Upper lobe of left lung (tissue), 6 donors: ENCODE data around the gene NSL1. TPM values are rescaled to one million over a fixed set of nuclear protein-coding genes. Genes with fewer than 3 reads are reported as not detected.

Experiments
- ATAC-seq, 2 donors: fragments of 200-7000 bp; cut with Tn5 transposase; one replicate each; pipeline ENCODE4 v1.9.1; 2022; ENCODE audit warnings: mild to moderate bottlenecking in 2 of 2, moderate library complexity in 2 of 2; ENCODE audit not compliant: low FRiP score in 2 of 2
- DNase-seq, 2 donors: peaks; one replicate each; pipeline ENCODE4 v3.0.0-alpha.2; 2019 to 2020
- H3K27ac ChIP-seq, 4 donors: fragments of 200-600 bp; sonication (generic); one replicate each; pipeline ENCODE4 v1.5.1; 2016 to 2019
- H3K27me3 ChIP-seq, 4 donors: fragments of 200-600 bp; sonication (generic); one replicate each; pipeline ENCODE4 v1.5.1; 2017 to 2019
- H3K36me3 ChIP-seq, 4 donors: fragments of 200-600 bp; sonication (generic); one replicate each; pipeline ENCODE4 v1.5.1; 2016 to 2019
- H3K4me1 ChIP-seq, 4 donors: fragments of 200-600 bp; sonication (generic); one replicate each; pipeline ENCODE4 v1.5.1; 2018 to 2019
- H3K4me3 ChIP-seq, 4 donors: fragments of 200-600 bp; sonication (generic); one replicate each; pipeline ENCODE4 v1.5.1; 2017 to 2019; ENCODE audit warnings: mild to moderate bottlenecking in 2 of 4, moderate library complexity in 1 of 4
- H3K9me3 ChIP-seq, 4 donors: fragments of 200-600 bp; sonication (generic); one replicate each; pipeline ENCODE4 v1.5.1; 2018 to 2019
- CTCF ChIP-seq, 6 experiments: fragments of 450-650 bp in 4 of 6; fragments of 200-600 bp in 2 of 6; sonication (generic) in 2 of 6; IDR thresholded peaks; one replicate each; pipeline ENCODE4 v1.5.1; 2016 to 2019; ENCODE audit warnings: antibody characterized with exemption in 6 of 6
- EP300 ChIP-seq, 4 donors: sonication (generic); formaldehyde crosslinking; IDR thresholded peaks; one replicate each; pipeline ENCODE4 v1.5.1; 2017; ENCODE audit warnings: antibody characterized with exemption in 4 of 4, control low read depth in 2 of 4
- POLR2A ChIP-seq, 4 donors: fragments of 450-650 bp; IDR thresholded peaks; one replicate each; pipeline ENCODE4 v1.5.1; 2016 to 2017; ENCODE audit warnings: antibody characterized with exemption in 4 of 4, mild to moderate bottlenecking in 2 of 4
- POLR2AphosphoS5 ChIP-seq, 2 donors: sonication (generic); formaldehyde crosslinking; IDR thresholded peaks; one replicate each; pipeline ENCODE4 v1.5.1; 2017; ENCODE audit warnings: antibody characterized with exemption in 2 of 2
- WGBS, 2 donors: methylation state at CpG; one replicate each; pipeline ENCODE4 v1.1.5; 2017 to 2018; 5-methylcytosine and 5-hydroxymethylcytosine counted together
- total RNA-seq, 6 donors: library from RNA; depleted of rRNA in 4 of 6; stranded (reverse); fragments of >200 nt in 4 of 6; gene quantifications; one replicate each; pipeline versions ENCODE4 v1.1.0 to v1.2.1, GENCODE V29; 2016 to 2021
- donor health status: DM: no; HTN: no; CAD: no; lungs with moderate emphysema.
- donor health status: DM: no; HTN: yes; CAD: no; lungs with severe emphysema.

NSL1 gene
- total RNA-seq, 6 donors from 2014 or later, result 26.5 to 44.5 (median 34.1) TPM

GRCh38 chr1:212683357-212683722, 108.2 kb downstream of the NSL1 start:
- Histone ChIP-seq H3K4me1 (peaks cover 3 to 11% (median 8%) of the 10 kb centered on the region in 4 donors), H3K36me3 (peaks cover 0 to 4% (median 0%) of the 10 kb centered on the region in 4 donors), H3K27ac (peak overlapping the region in 1 of 4 donors; percentile 22), H3K4me3 (no peak overlapping the region), H3K9me3 (no peaks in the 10 kb centered on the region), H3K27me3 (no peaks in the 10 kb centered on the region)
- TF ChIP-seq EP300 (IDR thresholded peaks at IDR 0.05) (no peak), POLR2A (IDR thresholded peaks at IDR 0.05) (no peak), POLR2AphosphoS5 (IDR thresholded peaks at IDR 0.05) (peak in 1 of 2 donors; percentile 44), CTCF (IDR thresholded peaks at IDR 0.05) (no peak)
- ATAC-seq (peak; percentile 74 to 89), DNase-seq (peak in 1 of 2 donors; percentile 63)
- WGBS, 2 donors, result 51 to 54% methylated on average over 7 of the region's 7 CpGs

- no peak for TF ChIP-seq CTCF (IDR thresholded peaks at IDR 0.05)
- no peak for TF ChIP-seq EP300 (IDR thresholded peaks at IDR 0.05)
- no peak for TF ChIP-seq POLR2AphosphoS5 (IDR thresholded peaks at IDR 0.05)
- no peak for TF ChIP-seq POLR2A (IDR thresholded peaks at IDR 0.05)
- no peaks in the 10 kb centered on the region for H3K27me3 ChIP-seq
- H3K9me3 ChIP-seq, result no peaks in the 10 kb centered on the region
- 28 to 43% methylated on average over 4 of the region's 4 CpGs for WGBS, 2 donors
- no peak overlapping the region for H3K27ac ChIP-seq
- H3K4me1 ChIP-seq, result peaks cover 3 to 11% (median 8%) of the 10 kb centered on the region in 4 donors
- ATAC-seq (no peak), DNase-seq (no peak)
- H3K4me3 ChIP-seq, result no peak overlapping the region
- no peaks in the 10 kb centered on the region for H3K36me3 ChIP-seq
Measured at GRCh38 chr1:212680680-212681389, 110.7 kb downstream of the NSL1 start.

GRCh38 chr1:212678456-212679410, 112.8 kb downstream of the NSL1 start:
- WGBS, 2 donors, result 77% methylated on average over 9 to 11 of the region's 11 CpGs

GRCh38 chr1:212677573-212677972, 114.0 kb downstream of the NSL1 start:
- ATAC-seq (no peak), DNase-seq (no peak)
- Histone ChIP-seq H3K27me3 (no peaks in the 10 kb centered on the region), H3K9me3 (no peaks in the 10 kb centered on the region), H3K36me3 (no peaks in the 10 kb centered on the region), H3K27ac (no peak overlapping the region), H3K4me1 (peaks cover 0 to under 1% (median 0%) of the 10 kb centered on the region in 4 donors), H3K4me3 (no peak overlapping the region)
- no peak for TF ChIP-seq POLR2AphosphoS5 (IDR thresholded peaks at IDR 0.05)
- no peak for TF ChIP-seq EP300 (IDR thresholded peaks at IDR 0.05)
- TF ChIP-seq CTCF (IDR thresholded peaks at IDR 0.05), result no peak
- no peak for TF ChIP-seq POLR2A (IDR thresholded peaks at IDR 0.05)
- WGBS, 2 donors, result 93 to 94% methylated on average over 4 of the region's 4 CpGs

More at GRCh38 chr1:212678456-212679410, 112.8 kb downstream of the NSL1 start:
- TF ChIP-seq POLR2A (IDR thresholded peaks at IDR 0.05) (no peak), CTCF (IDR thresholded peaks at IDR 0.05) (no peak), POLR2AphosphoS5 (IDR thresholded peaks at IDR 0.05) (no peak), EP300 (IDR thresholded peaks at IDR 0.05) (no peak)
- Histone ChIP-seq H3K4me1 (peaks cover 3 to 9% (median 5%) of the 10 kb centered on the region in 4 donors), H3K27me3 (no peaks in the 10 kb centered on the region), H3K36me3 (no peaks in the 10 kb centered on the region), H3K9me3 (no peaks in the 10 kb centered on the region), H3K4me3 (no peak overlapping the region), H3K27ac (no peak overlapping the region)
- no peak for DNase-seq
- peak in 1 of 2 donors; percentile 38 for ATAC-seq
